Stimulated activated CD4-positive, alpha-beta T cell treated with anti-CD3 and anti-CD28 coated beads, Interleukin-1b, Interleukin-23, amount 100 ng/mL, for 1 hour (primary cell): ENCODE measurements around the gene COL4A2.

Experiments
- DNase-seq, 2 donors: peaks; one replicate each; pipeline ENCODE4 v3.0.0-alpha.2; 2020; ENCODE audit warnings: low read depth in 2 of 2

Gene COL4A2

GRCh38 chr13:110272227-110272626, 34.9 kb upstream of the COL4A2 start:
- DNase-seq, result no peak

DNA sequence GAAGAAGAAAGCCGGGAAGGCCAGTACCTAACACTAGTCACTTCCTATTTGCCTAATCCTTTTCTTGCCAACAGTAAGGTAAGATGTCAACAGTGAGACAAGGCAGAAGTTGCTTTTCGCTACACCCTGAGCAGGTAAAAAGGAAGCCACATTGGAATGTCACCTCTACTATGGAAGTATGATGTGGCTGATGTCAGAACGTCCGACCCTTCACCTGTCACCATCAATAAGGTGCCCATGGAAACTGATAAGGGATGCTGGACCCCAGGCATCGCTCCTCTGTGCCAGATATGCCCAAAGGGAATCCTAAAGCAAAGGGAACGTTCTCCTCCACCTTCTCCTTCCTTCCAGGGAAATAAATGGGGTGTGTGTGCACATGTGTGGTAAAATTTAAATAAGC, 34.4 kb upstream of the COL4A2 start:
- no peak for DNase-seq

DNA sequence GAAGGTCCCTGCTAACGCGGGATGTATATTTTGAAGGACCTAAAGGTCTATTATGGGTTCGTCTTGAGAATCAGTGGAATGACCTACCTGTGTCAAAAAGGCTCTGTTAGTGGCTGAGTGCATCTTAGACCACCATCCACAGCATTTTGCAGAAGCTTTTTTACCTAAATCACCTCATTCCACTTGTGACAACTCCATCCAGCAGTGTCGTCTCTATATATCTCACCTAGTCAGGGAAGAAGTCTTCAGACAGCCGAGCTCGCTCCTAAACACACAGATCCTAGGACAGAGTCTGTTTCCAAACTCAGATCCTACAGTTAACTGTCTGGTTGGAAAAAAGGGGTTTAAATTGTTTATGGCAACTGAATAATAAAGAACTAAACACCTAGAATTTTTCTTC, 33.8 kb upstream of the COL4A2 start:
- DNase-seq, result no peak

GRCh38 chr13:110274687-110275086, 32.4 kb upstream of the COL4A2 start:
- no peak for DNase-seq

DNA sequence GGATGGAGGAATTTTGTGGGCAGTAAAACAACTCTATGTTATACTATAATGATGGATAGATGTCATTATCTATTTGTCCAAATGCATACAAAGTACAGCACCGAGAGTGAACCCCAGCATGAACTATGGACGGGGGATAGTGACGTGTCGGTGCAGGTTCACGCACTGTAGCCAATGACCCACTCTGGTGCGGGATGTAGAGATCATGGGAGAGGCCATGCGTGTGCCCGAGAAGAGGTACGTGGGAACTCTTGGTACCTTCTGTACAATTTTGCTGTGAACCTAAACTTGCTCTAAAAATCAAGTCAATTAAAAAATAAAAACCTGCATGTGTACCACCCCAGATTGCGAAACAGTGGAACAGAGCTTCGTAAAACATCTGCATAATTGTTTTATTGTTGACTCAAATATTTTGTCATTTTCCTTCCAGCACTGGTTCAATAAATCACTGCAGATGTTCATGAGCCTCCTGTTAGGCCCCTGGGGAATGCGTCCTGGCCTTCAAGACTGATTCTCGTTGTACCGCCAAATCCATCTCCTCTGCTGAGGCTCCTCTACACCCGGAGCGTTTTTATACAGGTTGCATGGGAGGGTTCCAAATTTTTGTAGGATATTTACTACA, 31.0 kb upstream of the COL4A2 start:
- no peak for DNase-seq

GRCh38 chr13:110276553-110276950, 30.5 kb upstream of the COL4A2 start:
- DNase-seq, result no peak

DNA sequence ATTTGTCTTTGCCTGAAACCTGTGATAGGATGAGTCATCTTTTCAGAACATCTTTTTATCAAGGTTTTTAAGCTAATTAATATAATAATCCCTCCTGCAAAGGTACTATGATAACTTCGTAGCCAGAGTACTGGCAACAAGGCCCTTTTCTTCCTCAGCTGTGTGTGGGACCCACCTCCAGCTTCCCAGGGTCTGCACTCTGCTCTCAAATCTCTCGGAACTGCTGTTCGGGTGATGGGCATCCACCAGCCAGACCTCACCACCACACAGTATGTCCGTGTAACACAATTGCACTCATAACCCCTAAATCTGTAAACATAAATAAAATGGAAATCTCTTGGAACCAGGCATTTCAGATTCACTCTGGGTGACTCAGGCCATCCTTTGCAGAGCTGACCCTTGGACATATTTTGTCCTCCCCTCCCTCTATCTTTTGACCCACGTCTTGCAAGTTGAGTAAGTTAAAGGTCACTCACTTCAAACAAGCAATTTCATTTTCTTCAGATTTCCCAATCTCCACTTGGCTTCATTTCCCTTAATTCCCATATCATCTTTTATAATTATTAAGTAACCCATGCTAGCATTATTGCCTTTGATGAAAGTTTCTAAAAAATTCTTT, 29.6 kb upstream of the COL4A2 start:
- no peak for DNase-seq

DNA sequence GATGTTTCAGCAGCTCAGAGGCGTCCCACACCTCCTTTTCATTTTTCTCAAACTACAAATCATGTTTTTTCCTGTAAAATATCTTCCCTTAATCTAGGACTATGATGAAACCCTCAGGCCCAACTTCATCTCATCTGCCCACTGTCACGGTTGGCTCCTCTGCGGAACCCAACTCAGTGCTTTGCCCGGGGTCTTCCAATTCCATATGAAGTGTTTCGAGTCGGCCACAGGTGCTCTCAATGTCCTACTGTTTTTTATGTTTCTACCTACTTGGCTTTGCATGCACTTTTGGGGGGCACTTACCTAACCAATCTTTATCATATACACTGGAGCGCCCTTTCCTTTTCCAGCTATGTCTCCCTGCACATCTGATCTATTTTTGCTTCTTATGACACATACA, 28.2 kb upstream of the COL4A2 start:
- DNase-seq, result no peak

DNA sequence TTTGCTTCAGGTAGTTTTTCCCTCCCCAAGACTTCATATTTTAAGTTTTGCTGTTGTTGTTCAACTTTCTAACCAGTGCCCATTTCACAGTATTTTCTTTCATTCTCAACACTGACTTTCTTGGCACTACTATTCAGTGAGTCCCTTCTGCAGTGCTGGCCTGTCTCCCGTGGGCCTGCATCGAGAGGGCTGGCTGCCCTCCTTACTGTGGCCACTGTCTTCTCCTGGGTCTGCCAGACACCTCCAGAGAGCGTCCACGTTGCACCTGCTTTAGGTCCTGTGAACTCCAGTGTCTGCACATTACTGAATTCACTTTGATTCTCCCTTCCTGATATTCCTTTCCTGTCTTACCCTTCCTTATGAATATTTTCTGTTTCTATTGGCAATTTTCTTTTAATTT, 27.4 kb upstream of the COL4A2 start:
- no peak for DNase-seq

DNA sequence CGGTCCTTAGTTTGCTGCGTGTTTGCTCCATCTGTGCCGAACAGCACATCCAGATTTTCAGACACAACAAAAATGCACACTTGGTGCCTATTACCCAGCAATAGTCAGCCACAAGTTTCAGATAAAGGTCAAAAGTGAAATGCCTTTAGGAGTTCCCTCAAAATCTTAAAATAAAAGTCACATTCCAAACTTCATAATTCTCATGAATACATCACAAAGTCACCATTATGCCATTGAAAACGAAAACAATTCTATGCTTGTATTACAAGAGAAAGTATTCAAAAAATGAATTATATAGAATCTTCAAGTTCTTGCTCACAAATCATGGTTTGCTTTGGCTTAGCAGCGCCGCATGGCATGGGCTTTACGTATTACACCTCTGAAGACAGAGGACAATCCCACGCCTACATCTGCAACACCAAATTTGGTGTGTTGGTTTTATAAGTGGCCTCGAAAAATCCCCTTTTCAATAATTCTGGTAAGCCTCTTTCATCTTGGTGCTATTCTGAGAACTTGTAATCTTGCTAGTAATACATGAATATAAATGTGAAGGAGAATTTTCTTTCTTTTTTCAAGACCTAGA, 26.8 kb upstream of the COL4A2 start:
- no peak for DNase-seq

- no peak for DNase-seq
Measured at GRCh38 chr13:110280985-110281688, 25.9 kb upstream of the COL4A2 start.

- DNase-seq, result no peak
Measured at GRCh38 chr13:110281736-110282135, 25.3 kb upstream of the COL4A2 start.

DNA sequence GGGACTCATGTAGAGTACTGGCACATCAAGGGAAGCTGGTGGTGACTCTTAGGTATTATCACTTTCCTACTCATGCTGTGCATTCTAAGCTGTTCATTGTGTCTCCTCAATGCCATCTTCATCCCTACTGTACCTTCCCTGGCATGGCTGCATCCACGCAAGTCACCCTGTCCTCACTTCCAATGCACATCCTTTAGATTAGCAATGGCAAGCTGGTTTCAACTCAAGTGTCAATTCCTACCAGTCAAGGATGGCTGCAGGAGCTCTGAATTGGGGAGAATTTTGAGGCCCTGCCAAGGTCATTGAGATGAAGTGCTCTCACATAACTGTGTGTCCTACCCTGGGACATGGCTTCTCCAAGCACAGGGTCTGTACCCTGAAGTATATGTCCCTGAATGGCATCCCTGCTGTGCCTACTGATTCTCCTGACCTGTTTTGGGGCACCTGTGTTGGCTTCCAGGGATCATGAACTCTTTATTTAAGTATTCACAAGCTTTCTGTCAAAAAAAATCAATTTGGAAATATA, 24.7 kb upstream of the COL4A2 start:
- DNase-seq, result no peak

- DNase-seq, result no peak
Measured at GRCh38 chr13:110283736-110284517, 23.2 kb upstream of the COL4A2 start.

DNA sequence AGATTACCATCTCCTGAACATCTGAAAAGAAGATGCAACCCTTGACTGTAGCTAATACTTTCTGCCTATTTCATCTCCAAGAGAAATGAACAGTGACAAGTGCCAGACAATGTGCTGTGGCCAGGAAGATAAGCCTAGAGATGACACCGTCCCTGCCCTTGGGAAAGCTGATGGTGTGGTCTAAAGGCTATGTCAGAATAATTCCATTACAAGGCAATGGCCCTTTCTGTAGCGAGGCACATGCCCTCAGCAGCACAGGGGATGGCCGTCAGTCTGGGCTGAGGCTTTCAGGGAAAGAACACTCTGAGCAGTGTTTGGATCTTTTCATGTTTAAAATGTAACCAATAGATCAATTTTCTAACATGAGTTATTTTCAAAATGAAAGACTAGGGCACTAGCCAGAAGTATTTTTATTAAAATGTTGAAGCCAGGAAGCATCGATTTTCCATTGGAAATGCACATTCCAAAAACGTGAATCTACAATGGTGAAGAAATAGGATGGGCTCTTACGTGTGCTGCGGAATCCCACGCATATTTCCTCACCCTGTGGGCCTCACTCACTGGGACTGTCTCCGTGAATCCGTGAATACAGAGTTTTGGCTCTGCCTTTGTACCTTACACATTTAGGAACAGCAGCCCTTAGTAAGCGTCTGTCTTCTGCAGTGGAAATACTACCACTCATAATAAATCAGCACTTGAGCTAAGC, 22.2 kb upstream of the COL4A2 start:
- no peak for DNase-seq

DNA sequence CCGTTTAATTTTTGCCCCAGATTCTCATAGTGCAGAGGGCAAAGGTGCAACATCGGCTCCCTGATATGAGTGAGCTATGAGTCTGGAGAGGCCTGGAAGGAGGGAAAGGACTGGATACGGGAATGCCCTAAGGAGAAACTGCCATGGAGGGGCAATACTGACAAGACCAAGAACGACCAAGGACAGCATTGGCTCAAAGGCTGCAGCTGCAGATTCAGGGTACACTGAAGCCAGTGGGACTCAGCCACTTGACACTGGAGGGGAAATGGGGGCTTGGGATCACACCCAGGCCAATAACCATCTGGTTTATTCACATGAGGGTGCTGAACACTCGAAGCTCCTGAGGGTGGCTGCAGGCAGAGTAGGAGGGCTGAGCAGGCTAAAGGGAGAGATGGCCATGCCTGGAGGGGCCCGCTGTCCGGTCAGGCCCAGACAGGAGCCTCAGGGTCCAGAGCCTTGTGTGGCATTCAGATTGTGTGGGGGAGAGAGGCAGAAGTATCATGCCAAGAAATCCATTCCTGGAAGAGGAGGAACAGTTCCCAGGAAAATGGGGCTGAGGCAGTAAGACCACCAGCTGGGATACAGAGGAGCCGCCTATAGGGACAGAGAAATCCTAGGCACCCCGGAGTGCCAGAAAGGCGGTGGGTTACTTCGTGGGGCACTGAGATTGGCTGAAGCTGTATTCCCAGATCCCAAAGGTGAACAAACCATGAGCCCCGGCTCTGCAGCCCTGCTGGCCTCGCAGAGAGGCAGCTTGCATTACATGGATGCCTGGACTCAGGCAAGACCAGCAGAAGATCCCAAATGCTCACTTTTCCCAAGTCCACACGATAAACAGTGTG, 20.9 kb upstream of the COL4A2 start:
- no peak for DNase-seq

DNA sequence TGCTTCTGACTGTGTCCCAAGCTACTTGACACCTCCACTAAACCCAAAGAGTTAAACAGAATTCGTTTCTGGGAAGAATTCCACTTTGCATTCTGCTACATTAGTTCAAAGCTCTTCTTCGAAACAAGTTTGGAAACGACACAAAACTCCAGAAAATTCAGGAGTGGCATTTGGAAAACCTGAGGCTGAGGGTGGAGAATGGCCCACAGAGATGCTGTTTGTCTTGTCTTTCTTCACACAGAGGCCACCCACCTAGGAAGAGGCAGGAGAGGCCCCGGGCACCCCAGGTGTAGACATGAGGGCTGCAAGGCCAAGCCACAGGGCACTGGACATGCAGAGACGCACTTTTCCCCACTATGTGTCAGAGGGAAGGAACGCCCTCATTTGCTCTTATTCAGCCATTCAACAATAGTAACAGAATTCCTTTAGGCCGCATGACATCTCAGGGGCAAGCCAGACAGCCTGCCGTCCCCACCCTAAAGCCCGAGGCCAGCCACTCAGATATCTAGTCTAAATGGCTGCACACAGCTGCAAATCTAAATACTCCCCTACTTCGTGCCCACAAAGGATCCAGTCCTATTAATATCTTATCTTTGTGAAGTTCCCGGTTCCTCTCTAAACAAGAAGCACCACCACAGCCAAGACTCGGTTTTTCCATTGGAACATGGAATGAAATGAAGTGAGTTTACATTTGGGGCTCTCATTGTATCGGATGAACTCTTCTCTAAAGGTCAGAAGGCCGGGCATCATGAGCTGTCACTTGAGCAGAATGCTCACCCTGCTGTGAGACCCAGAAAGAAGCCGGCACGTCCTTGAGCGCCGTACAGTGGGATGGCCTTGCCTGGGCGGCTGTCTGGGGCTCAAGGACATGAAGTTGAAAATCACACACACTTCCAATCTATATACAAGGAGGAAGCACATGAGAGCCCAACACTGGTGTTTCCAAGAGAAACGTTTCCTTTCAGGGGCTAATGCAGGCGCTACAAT, 20.0 kb upstream of the COL4A2 start:
- no peak for DNase-seq

DNA sequence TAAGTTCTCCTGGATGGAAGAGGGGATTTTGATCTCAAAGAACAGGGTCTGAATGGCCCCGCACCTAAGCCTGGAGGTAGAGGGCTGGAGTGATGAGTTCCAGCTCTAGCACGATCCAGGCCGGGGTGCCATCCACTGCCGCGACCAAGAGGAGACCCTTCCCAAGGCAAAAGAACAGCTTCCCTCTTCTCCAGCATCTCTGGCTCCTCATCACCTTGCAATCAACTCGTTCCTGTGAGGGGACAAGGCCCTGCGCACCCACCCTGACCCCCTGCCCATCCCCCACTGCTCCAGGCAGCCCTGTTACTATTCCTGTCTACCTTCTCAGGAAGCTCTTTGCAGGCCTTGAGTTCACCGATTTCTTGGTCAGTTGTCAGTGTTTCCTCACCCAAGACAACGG, 17.9 kb upstream of the COL4A2 start:
- no peak for DNase-seq

DNA sequence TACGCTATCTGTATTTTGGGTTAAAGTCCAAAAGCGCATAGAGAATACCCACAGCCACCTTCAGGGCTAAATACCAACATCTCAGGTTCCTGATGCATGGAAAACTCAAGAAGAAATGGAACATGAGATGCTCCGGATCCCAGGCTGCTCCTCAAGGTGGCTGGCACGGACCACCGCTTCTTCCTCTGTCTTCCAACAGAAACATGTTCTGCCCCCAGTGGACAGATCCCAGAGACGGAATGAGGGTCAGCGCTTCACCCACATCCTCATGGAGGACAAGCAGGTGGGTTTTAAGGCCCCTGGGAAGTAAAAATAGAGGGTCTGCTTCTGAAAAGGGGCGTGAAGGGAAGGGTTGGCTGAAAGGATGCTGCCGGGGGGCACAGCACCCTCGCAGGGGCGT, 17.4 kb upstream of the COL4A2 start:
- DNase-seq, result no peak
